GM21526 (cell line): ENCODE results near the gene ZDHHC13.

ENCODE experiments used
- ATAC-seq: cut with Tn5 transposase; IDR thresholded peaks from one replicate; pipeline ENCODE4 v1.9.1; 2021; ENCODE audit warnings: moderate library complexity; ENCODE audit not compliant: unreplicated experiment, low FRiP score

The ZDHHC13 gene

DNA sequence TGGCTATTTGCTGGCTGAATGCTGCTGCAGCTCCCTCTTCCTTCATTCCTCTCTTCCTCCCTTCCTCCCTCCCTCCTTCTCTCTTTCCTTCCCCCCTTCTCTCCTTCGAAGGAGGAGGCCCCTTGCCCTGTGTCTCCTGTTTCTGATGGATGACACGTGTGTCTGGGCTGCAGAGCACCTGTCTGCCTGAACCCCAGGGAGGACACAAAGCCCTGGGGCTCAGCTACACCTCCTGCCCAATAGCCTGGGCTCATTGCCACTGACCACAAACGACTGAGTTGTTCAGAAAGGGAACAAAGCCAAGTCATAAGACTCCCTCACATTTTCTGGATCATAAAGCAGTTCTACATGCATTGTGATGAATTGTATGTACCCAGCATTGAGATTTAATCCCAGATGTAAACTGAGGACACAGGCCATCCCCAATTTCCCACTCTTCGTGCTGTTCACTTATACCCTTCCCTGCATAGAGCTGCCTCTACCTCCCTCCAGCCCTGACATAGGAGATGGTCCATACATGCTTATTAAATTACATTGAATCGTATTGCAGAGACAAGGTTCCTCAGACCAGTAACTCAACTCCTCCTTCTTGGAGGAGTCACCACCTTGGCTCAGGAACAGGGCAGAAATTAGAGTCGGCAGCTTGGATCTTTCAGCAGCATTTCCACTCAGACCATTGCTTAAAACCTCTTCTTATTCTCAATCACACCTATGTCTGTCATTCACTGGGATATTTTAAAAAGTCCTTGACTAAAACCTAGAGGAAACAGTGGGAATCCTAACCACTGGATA is 83.6 kb downstream of the ZDHHC13 start:
- ATAC-seq, result no peak

- no peak for ATAC-seq
Observed at GRCh38 chr11:19201737-19202605, 85.0 kb downstream of the ZDHHC13 start, which contains the start of gene CSRP3. Gene CSRP3, minus strand, starts transcription at chr11:19201983. Its CDS starts 9,535 bp downstream, at chr11:19192448.

DNA sequence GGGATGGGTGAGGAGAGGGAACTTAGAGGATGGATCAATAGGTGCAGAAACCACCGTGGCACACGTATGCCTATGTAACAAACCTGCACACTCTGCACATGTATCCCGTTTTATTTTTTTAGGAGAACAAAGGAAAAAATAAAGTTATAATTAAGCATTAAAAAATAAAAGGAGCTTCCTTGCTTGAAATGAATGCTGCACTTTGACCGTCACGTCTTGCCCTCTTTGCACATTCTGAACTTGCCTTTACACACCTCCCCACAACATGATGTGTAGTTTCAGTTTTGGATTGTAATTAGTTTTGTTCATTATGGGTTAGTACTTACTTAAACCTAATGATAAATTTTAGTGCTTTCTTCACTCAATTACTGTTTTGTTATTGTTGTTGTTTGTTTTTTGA is 87.9 kb downstream of the ZDHHC13 start:
- no peak for ATAC-seq

- ATAC-seq, result no peak
Observed at GRCh38 chr11:19208181-19208580, 91.2 kb downstream of the ZDHHC13 start.

DNA sequence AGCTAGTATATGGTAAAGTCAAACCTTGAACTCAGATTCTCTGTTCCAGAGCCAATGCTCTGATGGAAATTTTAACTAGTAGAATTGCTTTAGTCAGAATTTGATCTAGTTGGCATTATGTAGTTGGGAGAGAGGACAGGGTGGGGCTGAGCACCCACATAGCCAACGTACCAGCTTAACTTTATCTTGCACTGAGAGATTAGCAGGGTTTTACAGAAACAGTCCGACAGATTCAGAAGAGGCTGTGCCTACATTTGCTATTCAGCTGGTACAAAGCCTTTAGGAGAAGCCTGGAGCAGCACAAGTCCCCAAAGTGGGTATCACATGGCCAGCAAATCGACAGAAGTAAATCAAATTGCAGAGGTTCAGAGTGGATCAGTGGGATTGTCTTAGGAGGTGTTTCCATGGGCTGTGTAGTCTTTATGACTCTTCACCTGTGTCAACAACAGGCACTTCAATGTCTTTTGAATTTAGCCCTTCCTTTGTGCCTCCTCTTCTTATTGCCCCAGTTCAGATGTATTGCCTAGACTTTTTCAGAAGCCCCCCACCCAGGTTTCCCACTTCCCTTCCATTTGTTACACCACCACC is 92.1 kb downstream of the ZDHHC13 start:
- ATAC-seq, result no peak

- no peak for ATAC-seq
Observed at GRCh38 chr11:19209617-19210370, 92.8 kb downstream of the ZDHHC13 start.

GRCh38 chr11:19216021-19216420 is 99.1 kb downstream of the ZDHHC13 start:
- ATAC-seq, result no peak

GRCh38 chr11:19216709-19217374 is 99.9 kb downstream of the ZDHHC13 start:
- ATAC-seq, result no peak

GRCh38 chr11:19218216-19218615 is 101.2 kb downstream of the ZDHHC13 start:
- ATAC-seq, result no peak

GRCh38 chr11:19218786-19219460 is 102.0 kb downstream of the ZDHHC13 start:
- ATAC-seq, result no peak

DNA sequence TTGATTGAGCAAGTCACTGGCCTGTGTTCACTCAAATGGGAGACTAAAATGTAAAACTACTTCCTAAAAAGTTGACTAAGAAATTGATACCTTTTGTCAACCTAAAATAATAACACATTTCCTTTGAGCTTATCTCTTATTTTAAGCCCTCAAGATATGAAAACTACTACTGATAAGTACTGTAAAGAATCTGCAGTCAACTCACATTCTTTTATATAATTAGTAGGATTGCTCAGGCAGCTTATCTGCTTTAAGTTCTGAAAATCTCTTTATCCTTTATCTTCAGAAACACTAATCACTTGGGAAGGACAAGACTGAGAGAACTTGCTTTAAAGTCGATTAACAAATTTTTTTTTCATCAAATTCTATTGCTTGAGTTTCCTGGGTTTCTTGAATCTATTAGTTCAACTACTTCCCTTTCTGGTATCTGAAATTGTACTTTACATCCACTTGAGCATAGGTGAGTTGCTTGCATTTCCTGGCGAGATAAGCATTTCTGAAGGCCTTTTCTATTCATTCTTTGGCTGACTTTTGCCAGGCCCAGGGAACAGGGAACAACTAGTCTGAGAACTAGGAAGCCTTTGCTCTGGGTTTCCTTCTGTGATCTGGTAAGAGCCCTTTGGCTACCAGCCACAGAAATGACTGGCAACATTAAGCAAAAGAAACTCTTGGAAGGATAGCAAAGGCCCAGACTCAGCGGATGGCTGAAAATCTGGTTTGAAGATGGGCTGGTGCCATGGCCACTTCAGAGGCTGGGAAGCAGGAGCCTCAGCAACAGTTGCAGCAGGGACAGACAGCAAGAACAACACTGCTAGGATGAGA is 104.1 kb downstream of the ZDHHC13 start:
- no peak for ATAC-seq

GRCh38 chr11:19225123-19225522 is 108.2 kb downstream of the ZDHHC13 start:
- no peak for ATAC-seq

- no peak for ATAC-seq
Observed at GRCh38 chr11:19225581-19225980, 108.6 kb downstream of the ZDHHC13 start.
